ENCODE measurements around the gene PHF23.
"Not testable (repeated sequence)": the region's sequence is repeated elsewhere in the genome, so short reads cannot be mapped to it uniquely, and the experiment has no call there.

PHF23 gene

GRCh38 chr17:7260151-7260550 lies 20.9 kb upstream of the PHF23 start:
- DNase-seq: no peak

DNA sequence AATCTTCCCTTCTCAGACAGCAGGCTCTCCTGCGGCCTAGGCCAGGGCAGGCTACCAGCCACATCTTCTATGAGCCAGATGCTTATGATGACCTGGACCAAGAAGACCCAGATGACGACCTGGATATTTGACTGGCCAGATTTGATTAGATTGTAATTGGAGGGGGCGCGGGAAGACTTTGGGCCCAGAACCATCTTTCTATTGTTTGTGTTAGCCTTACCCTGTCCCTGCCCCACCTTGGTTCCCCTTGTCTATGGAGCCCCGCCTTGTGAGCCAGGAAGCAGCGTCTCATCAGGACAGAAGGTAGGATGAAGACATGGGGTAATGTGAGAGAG lies 20.3 kb upstream of the PHF23 start:
- DNase-seq: no peak

- no peak for DNase-seq
These were observed 19.7 kb upstream of the PHF23 start for GRCh38 chr17:7258731-7259554.

- no peak for DNase-seq
These were observed 17.7 kb upstream of the PHF23 start for GRCh38 chr17:7256766-7257456.

GRCh38 chr17:7254511-7254910 lies 15.3 kb upstream of the PHF23 start:
- DNase-seq: no peak

GRCh38 chr17:7253082-7253481 lies 13.8 kb upstream of the PHF23 start:
- no peak for DNase-seq

- DNase-seq: no peak
These were observed 13.2 kb upstream of the PHF23 start, which contains the start of gene ELP5 for GRCh38 chr17:7252176-7253043. Gene ELP5, plus strand, starts transcription at chr17:7252215. Its CDS starts 336 bp downstream, at chr17:7252551.

DNA sequence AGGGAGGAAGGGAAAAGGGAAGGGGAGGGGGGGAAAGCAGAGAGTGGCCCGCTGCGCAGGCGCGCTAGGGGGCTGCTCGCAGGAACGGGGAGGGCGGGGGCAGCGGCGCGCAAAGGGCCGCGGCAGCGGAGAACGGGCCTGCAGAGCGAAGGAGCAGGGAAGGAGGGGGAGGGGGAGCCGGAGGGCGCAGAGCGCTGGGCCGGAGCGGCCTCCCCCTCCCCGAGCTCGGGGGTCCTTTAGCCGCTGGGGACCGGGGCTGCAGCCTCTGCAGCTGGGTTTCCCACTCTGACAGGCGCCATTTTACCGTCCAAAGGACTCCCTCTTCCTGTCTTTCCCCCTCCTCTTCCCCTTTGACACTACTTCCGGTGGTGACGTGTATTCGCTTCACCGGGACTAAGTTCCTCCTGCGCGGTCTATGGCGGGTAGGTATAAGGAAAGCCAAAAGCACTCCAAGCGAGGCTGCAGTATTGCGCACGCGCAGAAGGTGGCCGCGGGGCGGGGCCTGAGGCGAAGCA lies 12.5 kb upstream of the PHF23 start, which contains the start of gene CTDNEP1:
Gene CTDNEP1 (minus strand): TSS at position 74 of the 515 bp plus-strand sequence. CDS start 438 bp downstream, outside the sequence.
- peak; percentile 100 for DNase-seq

- peak; percentile 51 for DNase-seq
These were observed 11.7 kb upstream of the PHF23 start for GRCh38 chr17:7250695-7251627.

- no peak for DNase-seq
These were observed 10.6 kb upstream of the PHF23 start for GRCh38 chr17:7249830-7250229.

- no peak for DNase-seq
These were observed 10.0 kb upstream of the PHF23 start for GRCh38 chr17:7249214-7249613.

- DNase-seq: no peak
These were observed 9.5 kb upstream of the PHF23 start for GRCh38 chr17:7248796-7249195.

DNA sequence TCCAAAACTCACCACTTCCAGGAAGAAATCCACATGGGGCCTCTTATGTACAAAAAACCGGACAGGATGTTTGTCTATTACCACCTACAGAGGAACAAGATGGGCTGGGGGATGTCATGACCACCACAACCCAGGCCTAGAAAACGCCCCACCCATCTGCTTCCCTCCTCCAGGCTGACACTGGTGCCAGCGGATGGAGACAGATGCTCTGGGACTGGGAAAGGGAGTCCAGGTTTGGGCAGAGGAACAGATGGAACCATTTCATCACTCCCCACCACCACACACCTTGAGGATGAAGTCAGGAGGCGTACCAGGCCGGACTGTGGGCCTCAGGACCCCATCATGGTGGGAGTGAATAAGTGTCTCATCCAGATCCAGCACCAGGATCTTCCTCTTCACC lies 7.5 kb upstream of the PHF23 start:
- DNase-seq: no peak

- not testable (repeated sequence) for DNase-seq
These were observed 4.6 kb upstream of the PHF23 start for GRCh38 chr17:7243838-7244237.

- DNase-seq: no peak
These were observed 4.1 kb upstream of the PHF23 start for GRCh38 chr17:7243453-7243729.

GRCh38 chr17:7242717-7243452 lies 3.6 kb upstream of the PHF23 start:
- peak; percentile 99 for DNase-seq

- DNase-seq: peak; percentile 98
These were observed 2.8 kb upstream of the PHF23 start, which contains the start of gene GABARAP for GRCh38 chr17:7241783-7242716. Gene GABARAP, minus strand, starts transcription at chr17:7242449. Its CDS starts 119 bp downstream, at chr17:7242330.

GRCh38 chr17:7241090-7241733 lies 2.0 kb upstream of the PHF23 start:
- DNase-seq: peak; percentile 44

DNA sequence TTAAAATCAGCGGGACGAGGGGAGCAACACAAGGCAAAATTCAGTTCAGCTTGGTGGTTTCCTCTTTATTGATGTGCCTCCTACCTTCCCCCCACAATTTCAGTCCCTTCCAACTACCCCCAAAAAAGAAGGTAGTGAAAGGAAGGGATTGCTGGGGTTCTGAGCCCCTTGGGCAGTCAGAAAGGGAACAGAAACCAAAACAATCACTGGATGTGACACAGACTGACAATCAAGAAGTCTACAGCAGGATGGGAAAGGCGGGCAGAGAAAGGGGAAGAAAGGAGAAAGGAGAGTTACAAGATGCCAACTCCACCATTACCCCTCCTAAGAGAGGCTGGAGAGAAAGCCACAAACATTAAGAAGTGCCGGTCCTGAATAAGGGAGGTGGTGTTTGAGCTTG lies 1.1 kb upstream of the PHF23 start:
- DNase-seq: no peak
